ENCODE data around the gene ZC3H13.

Gene ZC3H13

GRCh38 chr13:46052319-46053161, at the start of gene ZC3H13:
TSS of gene ZC3H13 (minus strand) at chr13:46052746. CDS start at chr13:46045507, 7,239 bp downstream.
- peak; percentile 85 for DNase-seq

- no peak for DNase-seq
Observed at GRCh38 chr13:46102255-46102605, 49.7 kb upstream of the ZC3H13 start.

GRCh38 chr13:46101484-46102254, 49.1 kb upstream of the ZC3H13 start:
- DNase-seq, result no peak

GRCh38 chr13:46101002-46101401, 48.5 kb upstream of the ZC3H13 start:
- DNase-seq, result no peak

- DNase-seq, result no peak
Observed at GRCh38 chr13:46100191-46100815, 47.8 kb upstream of the ZC3H13 start.

GRCh38 chr13:46097663-46098062, 45.1 kb upstream of the ZC3H13 start:
- no peak for DNase-seq

GRCh38 chr13:46097015-46097414, 44.5 kb upstream of the ZC3H13 start:
- DNase-seq, result no peak

- no peak for DNase-seq
Observed at GRCh38 chr13:46094478-46094877, 41.9 kb upstream of the ZC3H13 start.

- no peak for DNase-seq
Observed at GRCh38 chr13:46088821-46089562, 36.4 kb upstream of the ZC3H13 start.

- no peak for DNase-seq
Observed at GRCh38 chr13:46087481-46087880, 34.9 kb upstream of the ZC3H13 start.

GRCh38 chr13:46086985-46087384, 34.4 kb upstream of the ZC3H13 start:
- no peak for DNase-seq

GRCh38 chr13:46086421-46086922, 33.9 kb upstream of the ZC3H13 start:
- no peak for DNase-seq

GRCh38 chr13:46085737-46086136, 33.2 kb upstream of the ZC3H13 start:
- no peak for DNase-seq

GRCh38 chr13:46082324-46082723, 29.8 kb upstream of the ZC3H13 start:
- no peak for DNase-seq

GRCh38 chr13:46079770-46080169, 27.2 kb upstream of the ZC3H13 start:
- no peak for DNase-seq

- DNase-seq, result no peak
Observed at GRCh38 chr13:46077265-46077664, 24.7 kb upstream of the ZC3H13 start.

- DNase-seq, result no peak
Observed at GRCh38 chr13:46076827-46077226, 24.3 kb upstream of the ZC3H13 start.

- no peak for DNase-seq
Observed at GRCh38 chr13:46075811-46076210, 23.3 kb upstream of the ZC3H13 start.

GRCh38 chr13:46071590-46072249, 19.2 kb upstream of the ZC3H13 start:
- DNase-seq, result no peak

GRCh38 chr13:46063292-46063691, 10.7 kb upstream of the ZC3H13 start:
- DNase-seq, result no peak

GRCh38 chr13:46062185-46062584, 9.6 kb upstream of the ZC3H13 start:
- no peak for DNase-seq

- no peak for DNase-seq
Observed at GRCh38 chr13:46059405-46059804, 6.9 kb upstream of the ZC3H13 start.
